MM.1S (cell line): ENCODE measurements around the gene ZNF547.

Source experiments
- CTCF ChIP-seq: fragments of 300-600 bp; sonication (generic); IDR thresholded peaks from 2 replicates; pipeline ENCODE4 v1.5.1; 2016; ENCODE audit warnings: antibody characterized with exemption, low read length, mixed read lengths
- EZH2 ChIP-seq: fragments of 300-600 bp; sonication (generic); optimal IDR thresholded peaks from 2 replicates; pipeline ENCODE3; 2017; ENCODE audit warnings: low read depth, mild to moderate bottlenecking, antibody characterized with exemption, low read length, mixed read lengths

- TF ChIP-seq CTCF = no peak
- no peak for TF ChIP-seq EZH2
Measured at GRCh38 chr19:57374179-57374578, 10.8 kb downstream of the ZNF547 start.
